NCI-H774 (cell line): Measurements from ENCODE around the gene ICAM4.
A peak's percentile ranks its signal among the peaks of the same experiment; 100 is the strongest.
"Not testable (repeated sequence)": the region's sequence is repeated elsewhere in the genome, so short reads cannot be mapped to it uniquely, and the experiment has no call there.

Source experiments
- DNase-seq: peaks from one replicate; lab custom pipeline; 2025; lab: John Stamatoyannopoulos, UW

ICAM4 gene

DNA sequence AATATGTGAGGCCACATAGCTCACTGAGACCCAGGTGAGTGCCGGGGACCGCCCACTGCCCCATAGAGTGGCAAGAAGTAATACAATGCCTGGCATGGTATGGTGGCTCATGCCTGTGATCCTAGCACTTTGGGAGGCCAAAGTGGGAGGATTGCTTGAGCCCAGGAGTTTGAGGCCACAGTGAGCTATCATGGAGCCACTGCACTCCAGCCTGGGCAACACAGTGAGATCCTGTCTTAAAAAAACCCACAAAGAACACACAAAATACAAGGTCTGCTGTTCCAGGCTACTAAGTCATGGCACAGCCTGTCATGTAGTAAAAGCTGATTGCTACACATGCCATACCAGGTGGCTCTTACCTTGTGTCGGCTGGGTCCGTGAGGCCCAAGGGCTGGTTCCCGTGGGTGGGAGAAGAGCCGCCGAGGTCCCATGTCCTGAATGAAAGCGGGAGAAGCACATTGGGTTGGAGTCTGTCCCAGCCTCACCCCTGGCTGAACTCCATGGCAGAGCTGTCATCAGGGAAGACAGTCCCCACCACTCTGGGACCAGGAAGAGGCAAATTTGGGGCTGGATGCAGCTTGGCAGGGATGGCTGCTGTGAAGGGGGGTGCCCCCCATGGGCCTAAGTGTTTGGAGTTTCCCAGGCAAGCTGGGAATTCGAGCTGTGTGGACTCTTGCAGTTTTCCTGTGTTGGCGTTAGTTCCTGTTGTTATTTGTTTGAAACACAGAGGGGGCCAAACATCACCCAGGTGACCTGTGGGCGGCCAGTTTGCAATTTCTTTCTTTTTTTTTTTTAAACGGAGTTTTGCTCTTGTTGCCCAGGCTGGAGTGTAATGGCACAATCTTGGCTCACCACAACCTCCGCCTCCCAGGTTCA lies 32.3 kb downstream of the ICAM4 start:
- no peak for DNase-seq

DNA sequence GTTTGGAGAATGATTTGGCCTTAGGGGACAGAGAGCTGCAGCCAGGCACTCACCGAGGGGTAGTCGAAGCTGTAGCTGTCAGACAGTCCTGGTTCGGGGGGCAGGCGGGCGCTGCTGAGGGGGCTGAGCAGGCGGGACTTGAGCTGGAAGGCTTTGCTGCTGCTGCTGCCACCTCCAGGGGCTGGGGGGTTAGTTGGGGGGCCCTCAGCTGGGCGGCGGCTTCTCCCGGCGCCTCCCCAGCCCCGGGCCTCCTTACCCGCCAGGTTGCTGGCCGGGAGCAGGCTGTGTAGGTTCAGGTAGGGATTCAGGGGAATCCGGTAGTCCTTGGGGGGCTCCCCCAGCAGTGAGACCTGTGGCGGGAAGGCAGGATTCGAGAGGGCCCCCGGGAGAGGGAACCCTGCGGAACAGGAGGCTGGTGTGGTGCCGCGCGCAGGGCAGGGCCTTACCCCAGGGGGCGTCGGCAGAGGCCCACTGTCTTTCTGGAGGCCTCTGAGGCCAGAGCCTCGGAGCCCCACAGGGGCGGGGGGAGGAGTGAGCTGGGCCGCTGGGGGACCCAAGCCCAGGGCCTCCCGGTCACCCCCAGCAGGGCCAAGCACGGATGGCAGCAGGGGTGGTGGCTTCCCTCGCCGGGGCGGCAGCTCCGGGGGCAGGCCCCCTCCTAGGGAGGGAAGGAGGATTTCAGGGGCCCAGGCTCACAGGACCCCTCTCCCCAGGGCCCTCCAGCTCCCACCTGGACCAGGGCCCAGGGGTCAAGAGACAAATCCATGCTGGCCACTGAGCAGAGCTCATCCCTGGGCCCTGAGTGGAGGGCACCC lies 34.1 kb downstream of the ICAM4 start:
- DNase-seq, result no peak

DNA sequence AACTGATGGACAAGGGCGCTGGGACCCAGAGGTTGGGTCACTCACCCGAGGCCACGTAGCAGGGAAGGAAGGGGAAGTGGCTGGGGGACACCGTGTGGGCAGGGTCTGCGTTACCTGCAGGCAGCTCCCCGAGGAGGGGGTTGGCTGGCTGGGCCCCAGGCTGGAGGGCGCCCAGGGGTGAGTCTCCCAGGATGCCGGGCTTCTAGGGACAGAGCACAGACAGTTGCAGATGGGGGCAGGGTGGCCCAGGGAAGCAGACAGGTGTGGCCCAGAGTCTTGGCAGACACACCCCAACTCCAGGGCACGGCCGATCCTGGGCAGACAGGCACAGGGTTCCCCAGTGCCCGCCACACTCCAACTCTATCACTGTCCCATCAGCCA lies 34.7 kb downstream of the ICAM4 start:
- no peak for DNase-seq

DNA sequence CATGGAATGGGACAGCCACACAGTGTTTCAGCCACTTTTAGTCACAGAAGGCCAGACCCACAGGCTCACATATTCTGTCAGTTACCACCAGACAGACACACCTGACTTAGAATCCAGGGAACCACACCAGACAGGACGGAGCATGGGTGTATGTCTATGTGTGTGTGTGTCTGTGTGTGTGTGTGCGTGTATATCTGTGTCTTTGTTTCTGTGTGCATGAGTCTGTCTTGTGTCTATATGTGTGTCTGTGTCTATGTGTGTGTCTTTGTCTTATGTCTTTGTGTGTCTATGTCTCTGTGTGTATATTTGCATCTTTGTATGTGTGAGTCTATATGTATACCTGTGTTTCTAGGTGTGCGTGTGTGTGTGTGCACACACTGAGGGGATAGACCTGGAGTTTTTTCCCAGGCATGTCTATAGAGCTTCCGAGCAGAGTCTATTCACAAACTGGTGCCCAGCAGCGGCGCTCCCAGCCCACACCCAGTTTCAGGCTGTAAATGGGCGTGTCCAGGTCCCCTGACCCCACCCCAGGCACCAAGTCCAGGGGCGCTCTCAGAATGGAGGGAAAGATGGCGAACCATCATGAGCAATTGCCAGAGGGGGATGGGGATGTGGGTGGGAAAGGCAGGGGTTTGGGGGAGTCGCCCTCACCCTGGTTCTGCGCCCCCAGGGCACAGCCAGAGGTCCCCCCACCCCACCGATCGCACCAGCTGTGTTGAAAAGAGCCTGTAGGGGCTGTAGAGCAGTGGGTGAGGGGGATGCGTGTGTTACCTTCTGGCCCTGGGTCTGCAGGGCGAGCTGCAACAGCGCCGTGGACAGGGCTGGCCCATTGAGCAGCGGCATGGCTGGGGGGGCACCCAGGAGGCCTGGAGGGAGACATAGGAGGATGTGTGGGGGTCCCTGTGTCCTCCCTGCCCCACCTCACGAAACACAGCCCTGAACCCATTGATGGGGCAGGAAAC lies 35.4 kb downstream of the ICAM4 start:
- DNase-seq, result no peak

DNA sequence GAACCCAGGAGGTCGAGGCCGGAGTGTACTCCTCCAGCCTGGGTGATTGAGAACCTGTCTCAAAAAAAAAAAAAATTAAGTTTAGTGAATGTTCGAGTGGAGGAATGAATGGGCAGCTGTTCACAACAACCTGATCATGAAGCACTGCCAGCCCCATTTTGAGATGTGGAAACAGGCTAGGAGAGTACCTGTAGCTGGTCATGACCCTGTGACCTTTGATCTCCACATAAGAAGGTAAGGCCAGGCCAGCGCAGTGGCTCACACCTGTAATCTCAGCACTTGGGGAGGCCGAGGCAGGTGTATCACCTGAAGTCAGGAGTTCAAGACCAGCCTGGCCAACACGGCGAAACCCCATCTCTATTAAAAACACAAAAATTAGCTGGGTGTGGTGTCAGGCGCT lies 39.0 kb downstream of the ICAM4 start:
- no peak for DNase-seq

DNA sequence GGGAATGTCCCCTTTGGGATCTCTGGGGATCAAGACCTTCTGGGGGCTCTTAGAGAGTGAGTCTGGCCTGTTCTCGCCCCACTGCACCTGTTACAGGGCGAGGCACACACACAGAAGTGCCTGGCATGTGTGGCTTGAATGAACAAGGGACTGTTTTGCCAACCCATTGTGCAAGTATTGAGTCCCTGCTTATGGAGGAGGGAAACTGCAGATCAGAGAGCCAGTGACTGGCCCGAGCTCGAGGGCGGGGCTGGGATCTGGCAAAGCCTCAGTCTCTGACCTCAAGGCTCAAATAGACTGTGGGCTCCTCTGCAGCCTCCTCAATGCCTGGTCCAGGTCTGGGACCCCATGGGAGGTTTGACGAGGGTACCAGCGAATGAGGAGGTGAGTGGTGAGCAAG lies 41.0 kb downstream of the ICAM4 start:
- no peak for DNase-seq

DNA sequence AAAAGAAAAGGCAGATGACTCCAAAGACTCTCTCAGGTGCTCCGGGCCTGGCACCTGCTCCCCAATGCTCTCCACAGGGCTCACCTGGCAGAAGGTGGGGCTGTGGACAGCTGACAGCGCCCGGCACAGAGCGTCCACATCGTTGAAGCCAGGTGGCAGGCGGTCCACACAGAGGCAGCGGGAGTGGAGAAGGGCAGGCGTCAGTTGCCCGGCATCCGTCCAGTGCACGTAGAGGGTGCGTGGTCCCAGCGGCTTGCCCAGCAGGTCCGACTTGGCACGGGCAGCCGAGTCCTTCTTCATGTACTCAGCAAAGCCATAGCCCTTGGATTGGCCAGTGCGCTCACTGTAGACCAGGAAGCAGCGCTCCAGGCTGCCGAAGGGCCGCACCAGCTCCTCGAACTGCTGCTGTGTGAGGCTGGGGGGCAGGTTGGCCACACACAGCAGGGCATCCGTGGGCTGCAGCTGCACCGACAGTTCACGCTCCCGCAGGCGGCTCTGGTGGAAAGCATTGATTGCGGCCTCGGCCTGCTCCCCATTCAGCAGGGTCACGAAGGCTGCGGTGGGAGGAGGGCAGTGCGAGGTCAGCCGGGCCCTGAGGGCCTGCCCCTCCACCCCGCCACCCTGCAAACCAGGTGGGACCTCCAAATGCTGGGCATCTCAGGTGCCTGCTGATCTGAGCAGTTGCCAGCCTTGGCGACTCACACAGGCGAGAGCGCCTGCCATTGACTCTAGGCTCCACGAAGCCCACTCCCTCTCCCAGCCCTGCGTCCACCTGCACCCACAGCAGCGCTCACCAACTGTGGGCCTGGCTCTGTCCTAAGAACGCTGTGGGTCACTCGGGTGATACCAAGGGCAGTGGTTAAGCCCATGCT lies 42.0 kb downstream of the ICAM4 start:
- no peak for DNase-seq

DNA sequence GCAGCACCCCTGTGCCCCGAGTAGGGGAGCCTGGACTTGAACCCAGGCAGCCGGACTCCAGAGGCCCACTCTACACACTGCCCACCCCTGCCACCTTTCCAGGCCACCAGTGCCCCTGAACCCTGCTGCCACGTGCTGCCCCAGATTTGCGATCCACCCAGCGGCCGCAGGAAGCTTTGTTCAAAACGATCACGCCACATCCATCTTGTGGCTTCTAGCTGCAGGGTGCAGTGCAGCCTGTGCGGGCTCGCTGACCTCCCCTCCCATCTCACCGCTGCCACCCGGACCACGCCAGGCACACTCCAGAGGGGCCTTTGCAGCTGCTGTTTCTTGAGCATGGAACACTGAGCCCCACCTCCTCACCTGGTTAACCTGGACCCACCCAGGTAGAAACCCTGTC lies 42.8 kb downstream of the ICAM4 start:
- no peak for DNase-seq

DNA sequence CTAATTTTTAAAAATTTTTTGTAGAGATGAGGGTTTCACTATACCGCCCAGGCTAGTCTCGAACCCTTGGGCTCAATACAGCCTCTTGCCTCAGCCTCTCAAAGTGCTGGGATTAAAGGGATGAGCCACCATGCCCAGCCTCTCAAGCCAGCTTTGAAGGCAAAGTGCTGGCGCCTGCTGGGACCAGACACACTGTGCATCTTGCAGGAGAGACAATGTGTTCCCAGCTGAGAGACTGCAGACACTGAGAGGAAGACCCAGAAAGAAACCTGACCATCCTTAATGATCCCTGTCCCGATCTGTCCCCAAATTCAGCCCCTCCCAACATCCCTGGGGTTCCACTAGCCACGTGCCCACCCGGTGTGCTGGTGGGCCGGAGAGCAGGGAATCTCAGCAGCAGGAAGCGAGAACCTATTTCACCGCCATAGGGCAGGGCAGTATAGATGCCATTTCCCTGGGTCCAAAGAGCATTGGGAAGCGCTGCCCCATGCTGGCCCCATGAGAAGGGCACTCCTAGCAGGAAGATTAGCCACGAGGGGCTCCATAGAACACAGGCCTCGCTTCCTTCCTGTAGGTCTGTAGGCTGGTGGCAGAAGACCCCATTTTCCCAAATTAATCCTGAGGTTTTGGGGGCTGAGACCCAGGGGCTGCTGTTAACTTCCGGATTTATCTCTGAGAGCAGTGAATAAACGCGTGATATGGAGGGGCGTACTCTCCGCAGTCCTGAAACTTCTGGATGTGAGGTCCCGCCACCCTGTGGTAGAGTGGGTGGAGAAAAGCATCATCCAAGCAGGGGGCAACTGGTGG lies 45.6 kb downstream of the ICAM4 start:
- DNase-seq, result no peak

DNA sequence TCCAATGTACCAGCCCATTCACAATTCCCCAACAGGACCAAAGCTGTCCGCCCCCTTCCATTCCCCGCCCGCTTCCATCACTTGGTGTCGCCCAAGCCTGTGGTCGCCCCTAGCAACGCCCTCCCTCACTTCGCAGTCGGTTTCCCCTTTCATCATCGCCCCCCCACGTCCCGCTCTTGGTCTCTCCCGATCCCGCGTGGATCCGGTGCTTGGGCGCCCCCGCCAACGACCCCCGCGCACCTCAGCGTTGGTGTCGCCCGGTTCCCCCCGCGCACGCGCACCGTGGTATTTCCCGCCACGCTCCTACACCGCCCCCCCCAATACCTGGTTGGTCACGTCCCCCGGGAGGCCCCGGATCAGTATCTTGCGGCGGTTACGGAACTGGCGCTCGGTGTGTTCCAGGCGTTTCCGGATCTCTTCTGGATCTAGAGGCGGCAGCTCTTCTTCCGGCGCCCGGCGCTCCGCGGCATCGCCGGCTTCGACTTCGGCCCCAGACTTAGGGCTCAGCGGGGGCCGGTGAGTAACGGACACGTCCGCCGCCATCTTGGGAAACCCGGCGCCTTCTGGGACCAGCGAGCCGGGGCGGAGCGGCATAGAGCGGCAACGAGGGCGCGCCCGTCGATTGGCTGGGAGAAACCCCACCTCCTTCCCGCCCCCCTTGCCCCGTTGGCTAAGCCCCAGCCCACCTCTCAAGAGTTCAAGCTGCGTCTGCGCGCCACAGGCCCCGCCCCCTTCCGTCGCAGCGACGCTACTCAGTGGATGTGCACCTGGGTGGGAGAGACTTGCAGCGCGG lies 46.4 kb downstream of the ICAM4 start, which contains the start of gene RAVER1:
TSS of gene RAVER1 (minus strand) at position 565 of the 793 bp plus-strand sequence. CDS start at position 543, 22 bp downstream.
- DNase-seq, result peak; percentile 94

DNA sequence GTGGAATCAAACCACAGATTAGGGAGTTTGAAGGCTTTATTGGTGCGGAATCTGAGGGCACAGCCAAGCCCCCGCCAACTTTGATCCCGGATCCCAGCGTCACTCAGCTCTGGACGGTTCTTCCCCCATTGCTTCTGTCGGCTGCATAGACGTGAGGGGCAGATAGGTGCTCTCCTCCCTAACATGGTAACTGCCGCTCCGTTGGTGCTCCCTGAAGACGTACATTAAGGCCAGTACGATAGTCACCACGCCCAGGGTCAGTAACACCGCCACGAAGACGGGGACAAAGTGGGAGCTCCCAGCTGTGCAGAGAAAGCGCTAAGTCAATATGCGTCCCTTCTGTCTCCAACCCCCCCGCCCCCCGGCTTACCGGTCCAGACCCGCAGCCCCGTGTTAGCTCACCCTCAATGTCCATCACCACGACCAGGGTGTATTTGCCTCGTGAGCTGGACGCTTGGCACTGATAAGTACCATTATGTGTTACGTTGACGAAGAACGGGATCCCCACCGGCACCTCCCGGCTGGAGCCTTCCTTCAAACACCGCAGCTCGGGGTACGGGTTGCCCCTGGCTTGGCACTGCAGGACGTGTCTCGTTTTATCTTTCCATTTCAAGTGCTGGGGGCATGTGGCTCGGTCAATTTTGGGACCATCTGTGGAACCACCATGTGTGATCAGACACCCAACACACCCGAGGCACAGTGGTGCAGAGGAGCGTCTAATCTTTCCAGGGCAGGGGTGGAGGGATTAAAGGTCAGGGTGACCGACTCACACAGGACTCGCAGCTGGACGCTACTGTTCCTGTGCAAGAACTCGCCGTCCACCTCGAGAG lies 47.2 kb downstream of the ICAM4 start:
- DNase-seq, result no peak

DNA sequence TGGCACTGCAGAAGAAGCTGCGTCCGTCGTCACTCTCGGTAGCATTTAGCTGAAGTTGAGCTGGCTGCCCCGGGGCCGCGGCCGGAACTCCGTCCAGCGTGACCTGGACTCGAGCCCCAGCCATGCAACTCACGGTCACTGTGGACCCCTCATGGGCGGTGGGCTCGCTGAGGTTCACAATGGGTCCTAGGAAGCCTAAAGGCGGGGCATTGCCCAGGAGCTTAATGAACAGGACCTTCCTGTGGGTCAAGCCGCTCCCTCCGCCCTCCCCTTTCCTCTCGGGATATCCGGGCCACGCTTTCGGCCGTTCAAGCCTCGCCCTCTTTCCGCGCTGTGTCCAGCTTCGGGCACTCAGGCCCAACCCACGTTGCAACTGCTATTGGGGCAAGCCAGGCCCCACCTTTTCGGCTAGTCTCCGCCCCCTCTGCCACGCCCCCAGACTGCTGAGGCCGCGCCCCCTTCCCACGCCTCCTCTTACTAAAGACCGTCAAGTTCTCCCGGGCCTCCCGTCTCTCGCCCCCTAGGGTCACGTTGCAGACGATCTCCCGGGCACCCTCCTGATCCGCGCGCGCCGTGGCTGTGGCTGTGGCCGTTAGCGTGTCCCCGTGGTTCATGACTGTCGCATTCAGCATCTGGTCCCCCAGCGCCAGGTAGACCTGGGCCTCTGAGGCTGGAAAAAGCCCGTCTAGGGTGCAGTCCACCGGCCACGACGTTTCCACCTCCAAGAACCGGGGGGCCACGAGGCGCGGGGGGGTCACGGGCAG lies 48.0 kb downstream of the ICAM4 start:
- peak; percentile 73 for DNase-seq

DNA sequence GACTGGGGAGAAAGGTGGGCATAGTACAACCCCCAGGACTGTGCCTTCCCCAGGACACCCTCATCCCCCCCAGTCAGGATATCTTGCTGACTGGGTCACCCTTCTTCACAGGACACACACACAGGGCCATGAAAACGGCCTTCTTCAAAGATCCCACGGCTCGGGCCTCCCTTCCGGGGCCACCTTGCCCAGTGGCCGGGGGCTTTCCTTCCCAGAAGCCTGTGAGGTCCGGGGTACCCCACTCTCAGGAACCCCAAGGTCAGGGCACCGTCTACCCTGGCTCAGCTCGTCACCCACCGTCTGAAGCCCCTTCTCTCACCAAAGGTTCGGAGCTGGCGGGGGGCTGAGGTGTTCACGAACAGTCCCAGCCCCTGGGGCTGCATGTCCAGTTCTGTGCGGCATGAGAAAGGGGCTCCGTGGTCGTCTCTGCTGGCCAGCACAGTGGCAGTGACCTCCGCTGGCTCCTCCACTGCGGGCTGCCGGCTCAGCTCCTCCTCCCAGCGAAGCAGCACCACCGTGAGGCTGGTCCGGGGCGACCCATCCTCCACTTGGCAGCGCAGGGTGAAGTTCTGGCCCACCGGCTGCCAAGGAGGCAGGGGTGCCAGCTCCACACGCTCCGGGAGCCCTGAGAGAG lies 48.7 kb downstream of the ICAM4 start:
- DNase-seq, result no peak

DNA sequence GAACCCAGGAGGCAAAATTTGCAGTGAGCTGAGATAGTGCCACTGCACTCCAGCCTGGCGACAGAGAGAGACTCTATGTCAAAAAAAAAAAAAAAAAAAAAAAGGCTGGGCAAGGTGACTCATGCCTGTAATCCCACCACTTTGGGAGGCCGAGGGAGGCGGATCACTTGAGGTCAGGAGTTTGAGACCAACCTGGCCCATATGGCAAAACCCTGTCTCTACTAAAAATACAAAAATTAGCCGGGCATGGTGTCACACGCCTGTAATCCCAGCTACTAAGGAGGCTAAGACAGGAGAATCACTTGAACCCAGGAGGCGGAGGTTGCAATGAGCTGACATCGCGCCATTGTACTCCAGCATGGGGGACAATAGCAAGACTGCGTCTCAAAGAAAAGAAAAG lies 50.0 kb downstream of the ICAM4 start:
- DNase-seq, result not testable (repeated sequence)
